Measurements from ENCODE around the gene SLC35D1.

DNA sequence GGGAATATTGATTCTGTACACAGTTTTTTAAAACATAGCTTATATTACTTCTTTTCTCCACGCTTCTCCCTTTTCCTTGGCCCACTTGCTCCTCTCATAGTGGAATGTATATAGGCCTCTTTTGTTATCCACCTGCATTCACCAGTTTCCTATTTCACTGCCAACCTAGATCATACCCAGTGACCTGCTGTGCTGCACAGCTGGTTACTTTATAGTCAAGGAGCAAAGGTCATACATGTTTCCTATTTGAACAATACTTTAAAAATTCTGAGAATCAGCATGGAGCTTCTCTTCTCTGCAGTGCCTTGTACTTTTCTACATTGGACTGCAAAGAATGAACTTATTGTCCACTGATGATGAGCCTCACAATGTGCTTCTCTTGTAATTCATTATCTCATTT is 4.3 kb upstream of the SLC35D1 start:
- TF ChIP-seq, protein P1, sequence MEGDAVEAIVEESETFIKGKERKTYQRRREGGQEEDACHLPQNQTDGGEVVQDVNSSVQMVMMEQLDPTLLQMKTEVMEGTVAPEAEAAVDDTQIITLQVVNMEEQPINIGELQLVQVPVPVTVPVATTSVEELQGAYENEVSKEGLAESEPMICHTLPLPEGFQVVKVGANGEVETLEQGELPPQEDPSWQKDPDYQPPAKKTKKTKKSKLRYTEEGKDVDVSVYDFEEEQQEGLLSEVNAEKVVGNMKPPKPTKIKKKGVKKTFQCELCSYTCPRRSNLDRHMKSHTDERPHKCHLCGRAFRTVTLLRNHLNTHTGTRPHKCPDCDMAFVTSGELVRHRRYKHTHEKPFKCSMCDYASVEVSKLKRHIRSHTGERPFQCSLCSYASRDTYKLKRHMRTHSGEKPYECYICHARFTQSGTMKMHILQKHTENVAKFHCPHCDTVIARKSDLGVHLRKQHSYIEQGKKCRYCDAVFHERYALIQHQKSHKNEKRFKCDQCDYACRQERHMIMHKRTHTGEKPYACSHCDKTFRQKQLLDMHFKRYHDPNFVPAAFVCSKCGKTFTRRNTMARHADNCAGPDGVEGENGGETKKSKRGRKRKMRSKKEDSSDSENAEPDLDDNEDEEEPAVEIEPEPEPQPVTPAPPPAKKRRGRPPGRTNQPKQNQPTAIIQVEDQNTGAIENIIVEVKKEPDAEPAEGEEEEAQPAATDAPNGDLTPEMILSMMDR (IDR thresholded peaks at IDR 0.05) = no peak
- no peak for TF ChIP-seq EZH2phosphoT487 (IDR thresholded peaks at IDR 0.05; ENCODE audit: borderline replicate concordance, low read depth)
- no peak for TF ChIP-seq RAD21 (IDR thresholded peaks at IDR 0.05; ENCODE audit: low read length)
- no peak for TF ChIP-seq GABPA (IDR thresholded peaks at IDR 0.05; ENCODE audit: low read depth)
- no peak for TF ChIP-seq TEAD4 (IDR thresholded peaks at IDR 0.05; ENCODE audit: borderline replicate concordance, insufficient read depth)
- no peak for TF ChIP-seq ELF1 (IDR thresholded peaks at IDR 0.05)
- no peak for TF ChIP-seq CHD2 (IDR thresholded peaks at IDR 0.05; ENCODE audit: low read length, partially characterized antibody)
- TF ChIP-seq GATA2 (CRISPR knock-in tag; IDR thresholded peaks at IDR 0.05) = no peak
- TF ChIP-seq, protein P2, sequence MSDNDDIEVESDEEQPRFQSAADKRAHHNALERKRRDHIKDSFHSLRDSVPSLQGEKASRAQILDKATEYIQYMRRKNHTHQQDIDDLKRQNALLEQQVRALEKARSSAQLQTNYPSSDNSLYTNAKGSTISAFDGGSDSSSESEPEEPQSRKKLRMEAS (IDR thresholded peaks at IDR 0.05; ENCODE audit: low read depth) = no peak
- no peak for TF ChIP-seq SIN3A (IDR thresholded peaks at IDR 0.05; ENCODE audit: borderline replicate concordance, low read depth, low read length)
